ENCODE data around the gene FAM120B. TPM values are rescaled to one million over a fixed set of nuclear protein-coding genes. Genes with fewer than 3 reads are reported as not detected.

FAM120B gene
- total RNA-seq, 1 experiment from 2014 or later = 16.7 TPM

GRCh38 chr6:170311696-170312095, 5.1 kb downstream of the FAM120B start:
- peaks cover 2% of the 10 kb centered on the region; the same call in 1 of the 2 replicates for H3K79me2 ChIP-seq (ENCODE audit: insufficient read depth, low read length)
- Mint-ChIP-seq H3K27me3 (ENCODE audit: low read depth) (peaks cover 16% of the 10 kb centered on the region), H3K27ac (no peak overlapping the region; a peak in 1 of 7 replicates)

More at GRCh38 chr6:170311696-170312095, 5.1 kb downstream of the FAM120B start:
- no peak overlapping the region for H4K91ac ChIP-seq (ENCODE audit: insufficient read length, low read depth, low read length)
- no peak overlapping the region for H2BK120ac ChIP-seq (ENCODE audit: low read depth, low read length, poor library complexity, severe bottlenecking)
- no peak overlapping the region for H3K27ac ChIP-seq (ENCODE audit: insufficient read length, low read depth, low read length)
- H3K23ac ChIP-seq (ENCODE audit: insufficient read length, low read depth, low read length) = no peak overlapping the region
- peaks cover 5% of the 10 kb centered on the region for H3K79me1 ChIP-seq (ENCODE audit: insufficient read depth, low read depth, low read length, poor library complexity, severe bottlenecking)
- no peak overlapping the region for H3K14ac ChIP-seq (ENCODE audit: insufficient read depth, low read length)
- H2BK15ac ChIP-seq (ENCODE audit: low read depth, low read length) = no peak overlapping the region
- no peak overlapping the region for H3K18ac ChIP-seq (ENCODE audit: insufficient read length, low read depth, low read length)
- H2BK12ac ChIP-seq (ENCODE audit: insufficient read length, low read depth, low read length) = no peak overlapping the region
- Mint-ChIP-seq H3K4me1 (peaks cover 28 to 32% of the 10 kb centered on the region in 2 experiments), H3K36me3 (ENCODE audit: insufficient read depth in 1 of 3, low read depth in 3 of 3) (peaks cover 2 to 9% (median 5%) of the 10 kb centered on the region in 3 experiments; a peak in 4 of 7 replicates), H3K9me3 (peaks cover 0 to 7% of the 10 kb centered on the region in 2 experiments; a peak in 1 of 5 replicates), H3K4me3 (no peak overlapping the region)
- H2BK20ac ChIP-seq (ENCODE audit: low read depth, low read length, poor library complexity, severe bottlenecking) = no peak overlapping the region
- TF ChIP-seq CTCF (conservative IDR thresholded peaks at IDR 0.05) = no peak
- H3K9ac ChIP-seq (ENCODE audit: extremely low read depth, insufficient read length, low read length) = no peak overlapping the region
- no peak overlapping the region for H2BK5ac ChIP-seq (ENCODE audit: insufficient read length, low read length)
- no peak overlapping the region for H3K4ac ChIP-seq (ENCODE audit: low read depth, low read length)
- whole genome bisulfite sequencing (ENCODE audit: extremely low coverage, insufficient read length, low lambda C conversion rate) = no CpG with 5 or more reads among the region's 5 CpGs
- H2AK5ac ChIP-seq (ENCODE audit: insufficient read length, low read length) = no peak overlapping the region
- H3K23me2 ChIP-seq (ENCODE audit: insufficient read length, low read depth, low read length, poor library complexity, severe bottlenecking) = peaks cover 7% of the 10 kb centered on the region
- H4K20me1 ChIP-seq (ENCODE audit: control insufficient read depth, insufficient read depth, insufficient read length) = no peaks in the 10 kb centered on the region
- H3T11ph ChIP-seq (ENCODE audit: low read length) = no peak overlapping the region
- no peak for DNase-seq
- H3K56ac ChIP-seq (ENCODE audit: insufficient read length, low read depth, low read length) = no peak overlapping the region
- H3K27me3 ChIP-seq (ENCODE audit: insufficient read depth, low read length) = no peaks in the 10 kb centered on the region; the same call in 1 of the 2 replicates
- no peaks in the 10 kb centered on the region for H3K9me3 ChIP-seq (ENCODE audit: control insufficient read depth, low read depth, low read length)
- H3K4me2 ChIP-seq (ENCODE audit: insufficient read depth, insufficient read length, low read length) = no peak overlapping the region
- no peak overlapping the region for H4K8ac ChIP-seq (replicated peaks; ENCODE audit: insufficient read length, low read depth, low read length)
- no peak overlapping the region for H2AFZ ChIP-seq (ENCODE audit: low read length)
- H4K5ac ChIP-seq (ENCODE audit: insufficient read length, low read depth, low read length) = no peak overlapping the region
- H3K4me1 ChIP-seq (ENCODE audit: insufficient read depth, low read length) = peaks cover 7% of the 10 kb centered on the region; the same call in 1 of the 2 replicates

Data from H9 (cell line).